PFSK-1 (cell line): Measurements from ENCODE around the gene TMEM242.

ENCODE experiments used
- FOXP2 ChIP-seq: optimal IDR thresholded peaks from 2 replicates; pipeline ENCODE3; 2011; ENCODE audit warnings: borderline replicate concordance, control low read depth, inconsistent platforms; ENCODE audit not compliant: insufficient read depth; ENCODE audit errors: extremely low read length, extremely low read depth
- POLR2AphosphoS5 ChIP-seq: IDR thresholded peaks from 2 replicates; pipeline ENCODE4 v1.6.1; 2012; ENCODE audit warnings: low read depth, mild to moderate bottlenecking, control low read depth, low read length, moderate library complexity
- REST ChIP-seq, 2 experiments: IDR thresholded peaks; 2 replicates each; pipeline versions ENCODE4 v1.6.1 to v1.8.0; 2011 to 2012; ENCODE audit warnings: low read depth in 2 of 2, low read length in 2 of 2, control low read depth in 1 of 2, inconsistent platforms in 1 of 2, mild to moderate bottlenecking in 1 of 2, moderate library complexity in 1 of 2; ENCODE audit not compliant: insufficient read depth in 1 of 2
- SIN3A ChIP-seq: IDR thresholded peaks from 2 replicates; pipeline ENCODE4 v1.6.1; 2012; ENCODE audit warnings: mild to moderate bottlenecking, low read length, moderate library complexity, borderline replicate concordance; ENCODE audit not compliant: insufficient read depth
- TAF1 ChIP-seq: IDR thresholded peaks from 2 replicates; pipeline ENCODE4 v1.6.1; 2012; ENCODE audit warnings: low read length, control low read depth, borderline replicate concordance; ENCODE audit not compliant: insufficient read depth

The TMEM242 gene

GRCh38 chr6:157288575-157288974, 34.7 kb downstream of the TMEM242 start:
- TF ChIP-seq FOXP2: no peak
- TF ChIP-seq TAF1: no peak
- TF ChIP-seq POLR2AphosphoS5: no peak
- no peak for TF ChIP-seq SIN3A
- TF ChIP-seq REST (IDR thresholded peaks at IDR 0.05; ENCODE audit: insufficient read depth in 1 of 2, low read depth in 2 of 2, low read length in 2 of 2): no peak

GRCh38 chr6:157287923-157288322, 35.4 kb downstream of the TMEM242 start:
- TF ChIP-seq SIN3A: no peak

- no peak for TF ChIP-seq REST (IDR thresholded peaks at IDR 0.05; ENCODE audit: insufficient read depth in 1 of 2, low read depth in 2 of 2, low read length in 2 of 2)
- no peak for TF ChIP-seq SIN3A
- no peak for TF ChIP-seq TAF1
- no peak for TF ChIP-seq POLR2AphosphoS5
- TF ChIP-seq FOXP2: no peak
Observed at GRCh38 chr6:157287247-157287850, 36.0 kb downstream of the TMEM242 start.

- TF ChIP-seq SIN3A: no peak
- no peak for TF ChIP-seq POLR2AphosphoS5
- no peak for TF ChIP-seq REST (IDR thresholded peaks at IDR 0.05; ENCODE audit: insufficient read depth in 1 of 2, low read depth in 2 of 2, low read length in 2 of 2)
- TF ChIP-seq TAF1: no peak
- no peak for TF ChIP-seq FOXP2
Observed at GRCh38 chr6:157285422-157285779, 37.9 kb downstream of the TMEM242 start.

GRCh38 chr6:157284738-157285421, 38.4 kb downstream of the TMEM242 start:
- TF ChIP-seq POLR2AphosphoS5: no peak
- no peak for TF ChIP-seq TAF1
- TF ChIP-seq FOXP2: no peak
- TF ChIP-seq SIN3A: no peak
- TF ChIP-seq REST (IDR thresholded peaks at IDR 0.05; ENCODE audit: insufficient read depth in 1 of 2, low read depth in 2 of 2, low read length in 2 of 2): no peak
